H9 (cell line): ENCODE measurements around the gene NARF. TPM values are rescaled to one million over a fixed set of nuclear protein-coding genes. Genes with fewer than 3 reads are reported as not detected.
"Not testable (repeated sequence)": the region's sequence is repeated elsewhere in the genome, so short reads cannot be mapped to it uniquely, and the experiment has no call there.

Source experiments
- DNase-seq: peaks from one replicate; pipeline ENCODE4 v3.0.0-alpha.2; 2017
- H2AFZ ChIP-seq: one replicate; pipeline ENCODE4 v1.6.1; 2013; ENCODE audit warnings: mild to moderate bottlenecking, low read length, control low read depth, moderate library complexity
- H2AK5ac ChIP-seq: 2 replicates; pipeline ENCODE4 v1.6.1; 2013; ENCODE audit warnings: low read length, control low read depth, mixed read lengths; ENCODE audit not compliant: insufficient read length
- H2BK120ac ChIP-seq: one replicate; pipeline ENCODE4 v1.6.1; 2013; ENCODE audit warnings: low read depth, mild to moderate bottlenecking, low read length, control low read depth, inconsistent platforms; ENCODE audit not compliant: poor library complexity, severe bottlenecking
- H2BK12ac ChIP-seq: 2 replicates; pipeline ENCODE4 v1.6.1; 2013; ENCODE audit warnings: low read length, control low read depth, mixed read lengths, low read depth; ENCODE audit not compliant: insufficient read length
- H2BK15ac ChIP-seq: 2 replicates; pipeline ENCODE4 v1.6.1; 2013; ENCODE audit warnings: low read depth, low read length, control low read depth
- H2BK20ac ChIP-seq: one replicate; pipeline ENCODE4 v1.6.1; 2013; ENCODE audit warnings: low read depth, mild to moderate bottlenecking, low read length, control low read depth, inconsistent platforms; ENCODE audit not compliant: poor library complexity, severe bottlenecking
- H2BK5ac ChIP-seq: 2 replicates; pipeline ENCODE4 v1.6.1; 2013; ENCODE audit warnings: low read length, control low read depth, mixed read lengths; ENCODE audit not compliant: insufficient read length
- H3K14ac ChIP-seq: 2 replicates; pipeline ENCODE4 v1.6.1; 2013; ENCODE audit warnings: low read length, control low read depth; ENCODE audit not compliant: insufficient read depth
- H3K18ac ChIP-seq: 2 replicates; pipeline ENCODE4 v1.6.1; 2013; ENCODE audit warnings: low read depth, mild to moderate bottlenecking, mixed read lengths, low read length, control low read depth; ENCODE audit not compliant: insufficient read length
- H3K23ac ChIP-seq: 2 replicates; pipeline ENCODE4 v1.6.1; 2013; ENCODE audit warnings: low read length, control low read depth, mixed read lengths, low read depth; ENCODE audit not compliant: insufficient read length
- H3K23me2 ChIP-seq: 2 replicates; pipeline ENCODE4 v1.6.1; 2013; ENCODE audit warnings: low read depth, mild to moderate bottlenecking, mixed read lengths, low read length, control low read depth; ENCODE audit not compliant: insufficient read length, poor library complexity, severe bottlenecking
- H3K27ac ChIP-seq: 2 replicates; pipeline ENCODE4 v1.5.1; 2013; ENCODE audit warnings: low read length, control low read depth, mixed read lengths, low read depth; ENCODE audit not compliant: insufficient read length
- H3K27me3 ChIP-seq: 2 replicates; pipeline ENCODE4 v1.6.1; 2013; ENCODE audit warnings: low read length, control low read depth, inconsistent platforms; ENCODE audit not compliant: insufficient read depth
- H3K4ac ChIP-seq: 2 replicates; pipeline ENCODE4 v1.6.1; 2013; ENCODE audit warnings: low read depth, mild to moderate bottlenecking, control low read depth, inconsistent platforms, low read length, moderate library complexity
- H3K4me1 ChIP-seq: 2 replicates; pipeline ENCODE4 v1.6.1; 2013; ENCODE audit warnings: low read length, control low read depth, inconsistent platforms; ENCODE audit not compliant: insufficient read depth
- H3K4me2 ChIP-seq: 2 replicates; pipeline ENCODE4 v1.6.1; 2013; ENCODE audit warnings: low read length, control low read depth, mixed read lengths; ENCODE audit not compliant: insufficient read length, insufficient read depth
- H3K56ac ChIP-seq: 2 replicates; pipeline ENCODE4 v1.6.1; 2013; ENCODE audit warnings: low read depth, mild to moderate bottlenecking, mixed read lengths, low read length, control low read depth; ENCODE audit not compliant: insufficient read length
- H3K79me1 ChIP-seq: 2 replicates; pipeline ENCODE4 v1.6.1; 2013; ENCODE audit warnings: low read depth, mild to moderate bottlenecking, moderate library complexity, low read length, control low read depth, inconsistent platforms; ENCODE audit not compliant: insufficient read depth, poor library complexity, severe bottlenecking
- H3K79me2 ChIP-seq: 2 replicates; pipeline ENCODE4 v1.6.1; 2013; ENCODE audit warnings: low read length, control low read depth, inconsistent platforms; ENCODE audit not compliant: insufficient read depth
- H3K9ac ChIP-seq: 2 replicates; pipeline ENCODE4 v1.6.1; 2013; ENCODE audit warnings: low read length, control low read depth, mixed read lengths; ENCODE audit not compliant: insufficient read length; ENCODE audit errors: extremely low read depth
- H3K9me3 ChIP-seq: one replicate; pipeline ENCODE4 v1.6.1; 2013; ENCODE audit warnings: low read depth, low read length, inconsistent platforms; ENCODE audit not compliant: control insufficient read depth
- H3T11ph ChIP-seq: one replicate; pipeline ENCODE4 v1.6.1; 2013; ENCODE audit warnings: mild to moderate bottlenecking, low read length, control low read depth, inconsistent platforms
- H4K20me1 ChIP-seq: one replicate; pipeline ENCODE4 v1.6.1; 2013; ENCODE audit not compliant: control insufficient read depth, insufficient read length, insufficient read depth
- H4K5ac ChIP-seq: 2 replicates; pipeline ENCODE4 v1.6.1; 2013; ENCODE audit warnings: low read depth, mild to moderate bottlenecking, mixed read lengths, low read length, control low read depth; ENCODE audit not compliant: insufficient read length
- H4K8ac ChIP-seq: replicated peaks from 2 replicates; pipeline ENCODE4 v1.6.1; 2013; ENCODE audit warnings: low read length, control low read depth, mixed read lengths, low read depth; ENCODE audit not compliant: insufficient read length
- H4K91ac ChIP-seq: 2 replicates; pipeline ENCODE4 v1.6.1; 2013; ENCODE audit warnings: low read depth, mild to moderate bottlenecking, moderate library complexity, mixed read lengths, low read length, control low read depth; ENCODE audit not compliant: insufficient read length
- H3K27ac Mint-ChIP-seq, 3 experiments: 2 replicates in 2 of 3; 3 replicates in 1 of 3; pipeline ENCODE4 v1.8.0; 2020 to 2021; ENCODE audit warnings: mixed read lengths in 3 of 3, mild to moderate bottlenecking in 1 of 3, moderate library complexity in 1 of 3
- H3K27me3 Mint-ChIP-seq: 2 replicates; pipeline ENCODE4 v1.8.0; 2021; ENCODE audit warnings: low read depth, mild to moderate bottlenecking, moderate library complexity, mixed read lengths
- H3K36me3 Mint-ChIP-seq, 3 experiments: 2 replicates in 2 of 3; 3 replicates in 1 of 3; pipeline ENCODE4 v1.8.0; 2020 to 2021; ENCODE audit warnings: low read depth in 3 of 3, mixed read lengths in 3 of 3; ENCODE audit not compliant: insufficient read depth in 1 of 3
- H3K4me1 Mint-ChIP-seq, 2 experiments: 2 replicates each; pipeline ENCODE4 v1.8.0; 2020; ENCODE audit warnings: mixed read lengths in 2 of 2
- H3K4me3 Mint-ChIP-seq, 2 experiments: 2 replicates in 1 of 2; 3 replicates in 1 of 2; pipeline ENCODE4 v1.8.0; 2020 to 2021; ENCODE audit warnings: mild to moderate bottlenecking in 2 of 2, mixed read lengths in 2 of 2, moderate library complexity in 1 of 2
- H3K9me3 Mint-ChIP-seq, 2 experiments: 2 replicates in 1 of 2; 3 replicates in 1 of 2; pipeline ENCODE4 v1.8.0; 2020; ENCODE audit warnings: mild to moderate bottlenecking in 2 of 2, mixed read lengths in 2 of 2, moderate library complexity in 1 of 2
- CTCF ChIP-seq: fragments of 200-600 bp; sonication (generic); conservative IDR thresholded peaks from 3 replicates; pipeline ENCODE4 v1.8.0; 2021; ENCODE audit warnings: antibody characterized with exemption, mild to moderate bottlenecking
- WGBS: extraction: QIAGEN DNeasy Blood & Tissue Kit; methylation state at CpG from one replicate; pipeline ENCODE4 v1.1.7; 2013; ENCODE audit warnings: missing lambda C conversion rate, low lambda C conversion rate, mixed read lengths; ENCODE audit not compliant: insufficient read length; ENCODE audit errors: extremely low coverage; 5-methylcytosine and 5-hydroxymethylcytosine counted together
- total RNA-seq: library from RNA; stranded (reverse); gene quantifications from 2 replicates; pipeline ENCODE4 v1.2.1, GENCODE V29; 2021

The NARF gene
- total RNA-seq, 1 experiment from 2014 or later = 124 TPM

- Histone ChIP-seq H2BK12ac (no peak overlapping the region), H2AK5ac (no peak overlapping the region), H4K20me1 (no peaks in the 10 kb centered on the region), H4K5ac (no peak overlapping the region), H4K8ac (no peak overlapping the region), H3K79me2 (no peaks in the 10 kb centered on the region), H3K27me3 (no peaks in the 10 kb centered on the region), H3K23me2 (peaks cover 6% of the 10 kb centered on the region), H2BK15ac (no peak overlapping the region), H3T11ph (no peak overlapping the region), H3K4me2 (peak overlapping the region; percentile 67), H3K9ac (peak overlapping the region; percentile 79), H2BK120ac (no peak overlapping the region), H2BK20ac (no peak overlapping the region), H3K4ac (no peak overlapping the region), H3K14ac (peak overlapping the region; percentile 60), H3K56ac (no peak overlapping the region), H3K18ac (no peak overlapping the region), H4K91ac (no peak overlapping the region), H2BK5ac (no peak overlapping the region), H3K79me1 (no peaks in the 10 kb centered on the region), H3K27ac (no peak overlapping the region), H3K4me1 (no peaks in the 10 kb centered on the region), H2AFZ (no peak overlapping the region), H3K23ac (no peak overlapping the region), H3K9me3 (no peaks in the 10 kb centered on the region)
- Mint-ChIP-seq H3K27ac (peak overlapping the region; percentile 82 to 92 (median 83); a peak in 4 of 7 replicates), H3K27me3 (no peaks in the 10 kb centered on the region; the same call in 1 of the 2 replicates), H3K36me3 (peaks cover 14 to 45% (median 40%) of the 10 kb centered on the region in 3 experiments), H3K4me3 (peak overlapping the region; percentile 92 to 97), H3K9me3 (peaks cover 11 to 12% of the 10 kb centered on the region in 2 experiments), H3K4me1 (peaks cover 9 to 11% of the 10 kb centered on the region in 2 experiments)
- no peak for DNase-seq
- TF ChIP-seq CTCF = no peak
- no CpG with 5 or more reads among the region's 62 CpGs for WGBS
Observed at GRCh38 chr17:82458885-82459424, 414 bp downstream of the NARF start.

GRCh38 chr17:82459936-82460335 is 1.4 kb downstream of the NARF start:
- not testable (repeated sequence) for H3K9ac ChIP-seq, H2BK120ac ChIP-seq, H3K4me2 ChIP-seq, H3K4ac ChIP-seq, H2BK12ac ChIP-seq, H4K20me1 ChIP-seq, H3K27ac Mint-ChIP-seq, H3K9me3 ChIP-seq, H3K4me1 ChIP-seq, H4K91ac ChIP-seq, H4K5ac ChIP-seq, H3K56ac ChIP-seq, H3K14ac ChIP-seq, H3T11ph ChIP-seq, H3K9me3 Mint-ChIP-seq, H2BK20ac ChIP-seq, H3K79me2 ChIP-seq, H3K27me3 ChIP-seq, H3K27me3 Mint-ChIP-seq, DNase-seq, H3K23me2 ChIP-seq, H2AFZ ChIP-seq, H3K18ac ChIP-seq, H4K8ac ChIP-seq, H2AK5ac ChIP-seq, H2BK15ac ChIP-seq, H3K79me1 ChIP-seq, H3K27ac ChIP-seq, H2BK5ac ChIP-seq, H3K23ac ChIP-seq
- peak overlapping the region; percentile 92 to 97; a peak in 4 of 5 replicates for H3K4me3 Mint-ChIP-seq
- H3K36me3 Mint-ChIP-seq = peaks cover 21 to 51% (median 46%) of the 10 kb centered on the region in 3 experiments
- H3K4me1 Mint-ChIP-seq = peaks cover 9 to 11% of the 10 kb centered on the region in 2 experiments
- WGBS = no CpG with 5 or more reads among the region's 9 CpGs
